ENCODE results near the gene ZNF559. TPM values are rescaled to one million over a fixed set of nuclear protein-coding genes. Genes with fewer than 3 reads are reported as not detected.
"Not testable (repeated sequence)": the region's sequence is repeated elsewhere in the genome, so short reads cannot be mapped to it uniquely, and the experiment has no call there.

ZNF559 gene
- total and polyA plus RNA-seq, 2 of the 8 experiments (the other 6 are each of a cell fraction or from before 2014, with no cell fraction given), result 10.2 to 17.6 TPM

DNA sequence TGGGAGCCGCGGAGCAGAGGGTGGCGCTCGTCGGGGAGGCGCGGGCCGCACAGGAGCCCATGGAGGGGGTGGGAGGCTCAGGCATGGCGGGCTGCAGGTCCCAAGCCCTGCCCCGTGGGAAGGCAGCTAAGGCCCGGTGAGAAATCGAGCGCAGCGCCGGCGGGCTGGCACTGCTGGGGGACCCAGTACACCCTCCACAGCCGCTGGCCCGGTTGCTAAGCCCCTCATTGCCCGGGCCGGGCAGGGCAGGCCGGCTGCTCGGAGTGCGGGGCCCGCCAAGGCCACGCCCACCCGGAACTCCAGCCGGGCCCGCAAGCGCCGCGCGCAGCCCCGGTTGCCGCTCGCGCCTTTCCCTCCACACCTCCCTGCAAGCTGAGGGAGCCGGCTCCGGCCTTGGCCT lies 40.5 kb upstream of the ZNF559 start:
- CTCF ChIA-PET (ENCODE audit: partially characterized antibody), result interaction anchor here (0.5 kb wide), 1 partner anchor 150 kb away, joined by 3 read pairs; no protein-coding TSS in a partner anchor
- H2BK120ac ChIP-seq (replicated peaks; ENCODE audit: low read depth, low read length); H3K27ac ChIP-seq (ENCODE audit: low read depth, low read length); H2BK15ac ChIP-seq (ENCODE audit: low read length); H3K56ac ChIP-seq (replicated peaks; ENCODE audit: insufficient read length, low read depth, low read length); FAIRE-seq; H3K79me1 ChIP-seq (ENCODE audit: low read depth, low read length); DNase-seq (ENCODE audit: low read depth in 1 of 2, low spot score in 2 of 2); H3K4me2 ChIP-seq (ENCODE audit: insufficient read depth in 1 of 2, low read depth in 2 of 2, low read length in 2 of 2); H4K8ac ChIP-seq (ENCODE audit: extremely low read depth, insufficient read depth, low read length); H3K4ac ChIP-seq (replicated peaks; ENCODE audit: insufficient read length, low read depth, low read length); POLR2A ChIA-PET (ENCODE audit: partially characterized antibody); H2BK12ac ChIP-seq (ENCODE audit: low read depth, low read length); H3K23ac ChIP-seq (ENCODE audit: insufficient read length); H3K27me3 ChIP-seq (replicated peaks in 1 of 4; ENCODE audit: control insufficient read depth in 3 of 4, extremely low read depth in 1 of 4, insufficient read depth in 3 of 4, low read length in 3 of 4); H3K23me2 ChIP-seq (ENCODE audit: low read depth, low read length); H4K5ac ChIP-seq (ENCODE audit: insufficient read length, low read depth, low read length); H3K79me2 ChIP-seq (ENCODE audit: control insufficient read depth in 1 of 2, insufficient read depth in 2 of 2, low read length in 2 of 2); H4K20me1 ChIP-seq (replicated peaks in 1 of 2; ENCODE audit: control insufficient read depth in 1 of 2, insufficient read depth in 2 of 2, low read length in 2 of 2); H4K91ac ChIP-seq (replicated peaks; ENCODE audit: insufficient read length, low read length); H3K9ac ChIP-seq (replicated peaks in 1 of 4; ENCODE audit: extremely low read depth in 1 of 4, low read depth in 3 of 4, low read length in 3 of 4); H2BK20ac ChIP-seq (ENCODE audit: low read length); H3K14ac ChIP-seq (ENCODE audit: insufficient read length); H2AK5ac ChIP-seq (ENCODE audit: low read depth, low read length); H3K4me1 ChIP-seq (replicated peaks in 1 of 4; ENCODE audit: control insufficient read depth in 3 of 4, insufficient read depth in 4 of 4, low read length in 3 of 4); H2AFZ ChIP-seq (ENCODE audit: low read length); H2BK5ac ChIP-seq (ENCODE audit: low read depth, low read length); H3K18ac ChIP-seq (ENCODE audit: extremely low read depth, low read length); H3K4me3 ChIP-seq (ENCODE audit: extremely low read depth in 1 of 4, insufficient read depth in 2 of 4, low read depth in 3 of 4, low read length in 4 of 4); H3K36me3 ChIP-seq (ENCODE audit: control insufficient read depth in 2 of 4, insufficient read depth in 4 of 4, low read length in 3 of 4): not testable (repeated sequence)
- H3K9me3 ChIP-seq (ENCODE audit: insufficient read depth in 2 of 2, low read depth in 1 of 2, low read length in 1 of 2), result peaks cover 56 to 82% of the 10 kb centered on the region in 2 experiments; a peak in 3 of 4 replicates
- WGBS, 2 experiments (ENCODE audit: extremely low coverage in 1 of 2, insufficient coverage in 1 of 2, insufficient read length in 1 of 2, insufficient replicate concordance in 2 of 2, low coverage in 1 of 2, low lambda C conversion rate in 2 of 2, missing lambda C conversion rate in 1 of 2), result 91% methylated on average over 32 of the region's 38 CpGs; no CpG with 5 or more reads in 1 of the 2 experiments

Measured in H1 (cell line).